ENCODE results near the gene EFEMP2.

EFEMP2 gene

GRCh38 chr11:65884716-65885092 is 12.1 kb upstream of the EFEMP2 start:
- peak; percentile 67 for DNase-seq

- no peak for DNase-seq
Observed at GRCh38 chr11:65883786-65884715, 11.5 kb upstream of the EFEMP2 start.

GRCh38 chr11:65883058-65883761 is 10.6 kb upstream of the EFEMP2 start:
- DNase-seq = no peak

GRCh38 chr11:65882120-65883057 is 9.8 kb upstream of the EFEMP2 start:
- DNase-seq = no peak

- no peak for DNase-seq
Observed at GRCh38 chr11:65880844-65881421, 8.3 kb upstream of the EFEMP2 start.

GRCh38 chr11:65880027-65880426 is 7.4 kb upstream of the EFEMP2 start:
- DNase-seq = no peak

GRCh38 chr11:65879617-65880016 is 7.0 kb upstream of the EFEMP2 start, which contains the start of gene CTSW:
CTSW (plus strand) TSS chr11:65879837; CDS start chr11:65879855, 18 bp downstream.
- no peak for DNase-seq

GRCh38 chr11:65873318-65874156 is 937 bp upstream of the EFEMP2 start:
- peak; percentile 93 for DNase-seq

GRCh38 chr11:65871811-65872548 is 620 bp downstream of the EFEMP2 start:
- peak; percentile 42 for DNase-seq

GRCh38 chr11:65870706-65871681 is 1.6 kb downstream of the EFEMP2 start:
- DNase-seq = no peak

GRCh38 chr11:65870307-65870658 is 2.3 kb downstream of the EFEMP2 start:
- no peak for DNase-seq

GRCh38 chr11:65869643-65870306 is 2.8 kb downstream of the EFEMP2 start:
- no peak for DNase-seq

GRCh38 chr11:65868907-65869306 is 3.7 kb downstream of the EFEMP2 start:
- DNase-seq = no peak

- no peak for DNase-seq
Observed at GRCh38 chr11:65868076-65868667, 4.4 kb downstream of the EFEMP2 start.

GRCh38 chr11:65867284-65868071 is 5.1 kb downstream of the EFEMP2 start:
- DNase-seq = no peak

GRCh38 chr11:65866509-65867283 is 5.9 kb downstream of the EFEMP2 start:
- DNase-seq = no peak

Measured in fibroblast of skin of right biceps (primary cell).